SK-N-SH treated with all-trans-retinoic acid at 6 μM for 48 hours (cell line): ENCODE data around the gene MVD.

Experiments used
- ATAC-seq: fragments of 200-7000 bp; cut with Tn5 transposase; 3 replicates; pipeline ENCODE4 v1.9.1; 2020; ENCODE audit warnings: mild to moderate bottlenecking, moderate library complexity
- ARNTL ChIP-seq: fragments of 450-650 bp; formaldehyde crosslinking; IDR thresholded peaks from 2 replicates; pipeline ENCODE4 v1.5.0; 2020; ENCODE audit warnings: low read depth, mild to moderate bottlenecking, moderate library complexity, borderline replicate concordance
- BACH2 ChIP-seq: fragments of 250-450 bp; sonication (Bioruptor Pico); IDR thresholded peaks from 2 replicates; pipeline ENCODE4 v1.9.0; 2021; ENCODE audit warnings: mild to moderate bottlenecking, borderline replicate concordance
- CSDC2 ChIP-seq: fragments of 250-450 bp; sonication (Bioruptor Pico); IDR thresholded peaks from 2 replicates; pipeline ENCODE4 v1.5.0; 2020; ENCODE audit warnings: mild to moderate bottlenecking, moderate library complexity
- ESRRG ChIP-seq: fragments of 250-450 bp; sonication (Bioruptor Pico); IDR thresholded peaks from 2 replicates; pipeline ENCODE4 v1.6.1; 2021; ENCODE audit warnings: mild to moderate bottlenecking
- GLIS3 ChIP-seq: fragments of 250-450 bp; sonication (Bioruptor Pico); IDR thresholded peaks from 2 replicates; pipeline ENCODE4 v1.5.0; 2020; ENCODE audit warnings: mild to moderate bottlenecking, moderate library complexity
- ISL1 ChIP-seq: fragments of 250-450 bp; sonication (Bioruptor Pico); IDR thresholded peaks from 2 replicates; pipeline ENCODE4 v2.1.2; 2022; ENCODE audit warnings: mild to moderate bottlenecking, moderate library complexity
- OSR1 ChIP-seq: fragments of 250-450 bp; sonication (Bioruptor Pico); IDR thresholded peaks from 2 replicates; pipeline ENCODE4 v1.8.0; 2022; ENCODE audit warnings: moderate library complexity, mild to moderate bottlenecking, inconsistent platforms
- PPARA ChIP-seq: fragments of 250-450 bp; sonication (Bioruptor Pico); IDR thresholded peaks from 2 replicates; pipeline ENCODE4 v1.5.0; 2020; ENCODE audit warnings: mild to moderate bottlenecking, borderline replicate concordance
- RARB ChIP-seq: fragments of 250-450 bp; sonication (Bioruptor Pico); IDR thresholded peaks from 2 replicates; pipeline ENCODE4 v1.8.0; 2021; ENCODE audit warnings: mild to moderate bottlenecking, moderate library complexity
- SNAI2 ChIP-seq: fragments of 250-450 bp; sonication (Bioruptor Pico); IDR thresholded peaks from 2 replicates; pipeline ENCODE4 v1.5.0; 2020; ENCODE audit warnings: mild to moderate bottlenecking, moderate library complexity
- TCF4 ChIP-seq: fragments of 250-450 bp; sonication (Bioruptor Pico); IDR thresholded peaks from 2 replicates; pipeline ENCODE4 v1.8.0; 2021; ENCODE audit warnings: mild to moderate bottlenecking, moderate library complexity, borderline replicate concordance
- TOX ChIP-seq: fragments of 250-450 bp; sonication (Bioruptor Pico); IDR thresholded peaks from 2 replicates; pipeline ENCODE4 v1.8.0; 2021; ENCODE audit warnings: mild to moderate bottlenecking, moderate library complexity, borderline replicate concordance
- ZC3H10 ChIP-seq: fragments of 250-450 bp; sonication (Bioruptor Pico); IDR thresholded peaks from 2 replicates; pipeline ENCODE4 v1.5.1; 2021; ENCODE audit warnings: mild to moderate bottlenecking, moderate library complexity
- ZFP30 ChIP-seq: fragments of 450-650 bp; formaldehyde crosslinking; IDR thresholded peaks from 2 replicates; pipeline ENCODE4 v1.5.0; 2022; ENCODE audit warnings: mild to moderate bottlenecking, moderate library complexity
- ZNF565 ChIP-seq: fragments of 450-650 bp; formaldehyde crosslinking; conservative IDR thresholded peaks from 2 replicates; pipeline ENCODE4 v1.5.0; 2020; ENCODE audit warnings: low read depth, mild to moderate bottlenecking, moderate library complexity
- ZNF70 ChIP-seq: fragments of 450-650 bp; formaldehyde crosslinking; IDR thresholded peaks from 2 replicates; pipeline ENCODE4 v1.5.0; 2020; ENCODE audit warnings: mild to moderate bottlenecking, moderate library complexity
- ZNF8 ChIP-seq: fragments of 450-650 bp; formaldehyde crosslinking; IDR thresholded peaks from 2 replicates; pipeline ENCODE4 v1.5.0; 2020; ENCODE audit warnings: mild to moderate bottlenecking, moderate library complexity
- TF ChIP-seq, protein P1 (sequence below): fragments of 250-450 bp; sonication (Bioruptor Pico); IDR thresholded peaks from 2 replicates; pipeline ENCODE4 v1.8.0; 2020; ENCODE audit warnings: mild to moderate bottlenecking, moderate library complexity, borderline replicate concordance
- TF ChIP-seq, protein P2 (sequence below): fragments of 250-450 bp; sonication (Bioruptor Pico); IDR thresholded peaks from 2 replicates; pipeline ENCODE4 v1.5.0; 2020; ENCODE audit warnings: mild to moderate bottlenecking, moderate library complexity
- TF ChIP-seq, protein P3 (sequence below): fragments of 250-450 bp; sonication (Bioruptor Pico); IDR thresholded peaks from 2 replicates; pipeline ENCODE4 v1.8.0; 2021; ENCODE audit warnings: low read depth, mild to moderate bottlenecking, moderate library complexity, borderline replicate concordance
- TF ChIP-seq, protein P4 (sequence below): fragments of 250-450 bp; sonication (Bioruptor Pico); IDR thresholded peaks from 2 replicates; pipeline ENCODE4 v1.5.1; 2021; ENCODE audit warnings: mild to moderate bottlenecking, moderate library complexity

MVD gene

DNA sequence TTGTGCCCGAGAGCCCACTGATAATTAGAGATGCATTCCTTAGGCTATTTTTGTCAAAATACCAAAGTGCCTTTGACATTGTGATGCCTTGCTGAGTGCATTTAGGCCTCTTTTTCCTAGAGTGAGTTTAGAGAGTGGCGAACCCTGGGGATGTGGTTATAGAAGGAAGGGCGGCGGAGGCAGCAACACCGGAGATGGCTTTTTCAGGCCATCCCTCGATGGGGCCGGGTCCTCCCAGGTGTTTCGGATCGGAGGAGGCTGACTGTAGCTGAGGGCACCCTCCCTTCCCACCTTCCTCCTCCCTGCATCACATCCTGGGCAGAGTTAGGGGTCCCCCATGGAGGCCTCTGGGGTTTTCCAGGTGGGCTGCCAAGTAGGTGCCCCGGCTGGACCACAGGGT, 30.0 kb upstream of the MVD start:
- ATAC-seq, result no peak
- TF ChIP-seq ZNF8 (CRISPR knock-in tag) (no peak), RARB (CRISPR knock-in tag) (no peak), TOX (no peak), ZNF565 (CRISPR knock-in tag) (no peak), GLIS3 (CRISPR knock-in tag) (no peak), CSDC2 (CRISPR knock-in tag) (no peak), ZFP30 (CRISPR knock-in tag) (no peak), OSR1 (CRISPR knock-in tag) (no peak)
- TF ChIP-seq, protein P1, sequence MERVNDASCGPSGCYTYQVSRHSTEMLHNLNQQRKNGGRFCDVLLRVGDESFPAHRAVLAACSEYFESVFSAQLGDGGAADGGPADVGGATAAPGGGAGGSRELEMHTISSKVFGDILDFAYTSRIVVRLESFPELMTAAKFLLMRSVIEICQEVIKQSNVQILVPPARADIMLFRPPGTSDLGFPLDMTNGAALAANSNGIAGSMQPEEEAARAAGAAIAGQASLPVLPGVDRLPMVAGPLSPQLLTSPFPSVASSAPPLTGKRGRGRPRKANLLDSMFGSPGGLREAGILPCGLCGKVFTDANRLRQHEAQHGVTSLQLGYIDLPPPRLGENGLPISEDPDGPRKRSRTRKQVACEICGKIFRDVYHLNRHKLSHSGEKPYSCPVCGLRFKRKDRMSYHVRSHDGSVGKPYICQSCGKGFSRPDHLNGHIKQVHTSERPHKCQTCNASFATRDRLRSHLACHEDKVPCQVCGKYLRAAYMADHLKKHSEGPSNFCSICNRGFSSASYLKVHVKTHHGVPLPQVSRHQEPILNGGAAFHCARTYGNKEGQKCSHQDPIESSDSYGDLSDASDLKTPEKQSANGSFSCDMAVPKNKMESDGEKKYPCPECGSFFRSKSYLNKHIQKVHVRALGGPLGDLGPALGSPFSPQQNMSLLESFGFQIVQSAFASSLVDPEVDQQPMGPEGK (CRISPR knock-in tag), result no peak
- TF ChIP-seq, protein P2, sequence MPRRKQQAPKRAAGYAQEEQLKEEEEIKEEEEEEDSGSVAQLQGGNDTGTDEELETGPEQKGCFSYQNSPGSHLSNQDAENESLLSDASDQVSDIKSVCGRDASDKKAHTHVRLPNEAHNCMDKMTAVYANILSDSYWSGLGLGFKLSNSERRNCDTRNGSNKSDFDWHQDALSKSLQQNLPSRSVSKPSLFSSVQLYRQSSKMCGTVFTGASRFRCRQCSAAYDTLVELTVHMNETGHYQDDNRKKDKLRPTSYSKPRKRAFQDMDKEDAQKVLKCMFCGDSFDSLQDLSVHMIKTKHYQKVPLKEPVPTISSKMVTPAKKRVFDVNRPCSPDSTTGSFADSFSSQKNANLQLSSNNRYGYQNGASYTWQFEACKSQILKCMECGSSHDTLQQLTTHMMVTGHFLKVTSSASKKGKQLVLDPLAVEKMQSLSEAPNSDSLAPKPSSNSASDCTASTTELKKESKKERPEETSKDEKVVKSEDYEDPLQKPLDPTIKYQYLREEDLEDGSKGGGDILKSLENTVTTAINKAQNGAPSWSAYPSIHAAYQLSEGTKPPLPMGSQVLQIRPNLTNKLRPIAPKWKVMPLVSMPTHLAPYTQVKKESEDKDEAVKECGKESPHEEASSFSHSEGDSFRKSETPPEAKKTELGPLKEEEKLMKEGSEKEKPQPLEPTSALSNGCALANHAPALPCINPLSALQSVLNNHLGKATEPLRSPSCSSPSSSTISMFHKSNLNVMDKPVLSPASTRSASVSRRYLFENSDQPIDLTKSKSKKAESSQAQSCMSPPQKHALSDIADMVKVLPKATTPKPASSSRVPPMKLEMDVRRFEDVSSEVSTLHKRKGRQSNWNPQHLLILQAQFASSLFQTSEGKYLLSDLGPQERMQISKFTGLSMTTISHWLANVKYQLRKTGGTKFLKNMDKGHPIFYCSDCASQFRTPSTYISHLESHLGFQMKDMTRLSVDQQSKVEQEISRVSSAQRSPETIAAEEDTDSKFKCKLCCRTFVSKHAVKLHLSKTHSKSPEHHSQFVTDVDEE, result no peak

DNA sequence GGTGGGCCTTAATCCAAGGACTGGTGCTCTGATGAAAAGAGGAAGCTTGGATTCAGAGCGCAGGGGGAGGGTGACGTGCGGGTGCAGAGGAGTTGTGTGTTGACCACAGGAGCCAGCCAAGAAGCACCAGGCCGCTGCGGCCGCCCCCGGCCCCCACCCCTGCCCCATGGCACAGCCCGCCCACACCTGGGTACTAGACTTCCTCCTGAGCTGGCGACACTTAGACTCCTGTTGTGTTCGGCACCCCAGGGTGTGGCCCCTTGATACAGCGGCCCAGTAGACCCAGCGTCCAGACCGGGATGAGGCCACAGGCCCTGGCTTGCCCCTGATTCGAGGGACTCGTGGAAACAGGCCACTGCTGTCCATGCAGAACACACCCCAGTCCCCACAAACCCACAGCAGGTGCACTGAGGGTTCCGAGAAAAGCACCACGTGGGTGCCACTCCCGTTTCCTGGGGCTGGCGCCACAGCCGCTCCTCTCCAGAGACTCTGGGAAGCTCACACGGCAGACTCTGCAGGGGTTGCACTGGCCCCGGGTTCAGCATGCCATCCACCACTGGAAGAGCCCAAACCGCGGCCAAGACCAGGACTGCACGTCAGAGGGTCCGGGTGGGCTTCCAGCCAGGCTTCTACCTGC, 29.2 kb upstream of the MVD start:
- ATAC-seq, result no peak
- TF ChIP-seq RARB (CRISPR knock-in tag) (no peak), GLIS3 (CRISPR knock-in tag) (no peak), ZNF8 (CRISPR knock-in tag) (no peak), CSDC2 (CRISPR knock-in tag) (no peak), ISL1 (CRISPR knock-in tag) (no peak), BACH2 (CRISPR knock-in tag) (no peak), TCF4 (CRISPR knock-in tag) (no peak), ARNTL (no peak), SNAI2 (CRISPR knock-in tag) (no peak), ESRRG (CRISPR knock-in tag) (no peak)
- TF ChIP-seq, protein P3, sequence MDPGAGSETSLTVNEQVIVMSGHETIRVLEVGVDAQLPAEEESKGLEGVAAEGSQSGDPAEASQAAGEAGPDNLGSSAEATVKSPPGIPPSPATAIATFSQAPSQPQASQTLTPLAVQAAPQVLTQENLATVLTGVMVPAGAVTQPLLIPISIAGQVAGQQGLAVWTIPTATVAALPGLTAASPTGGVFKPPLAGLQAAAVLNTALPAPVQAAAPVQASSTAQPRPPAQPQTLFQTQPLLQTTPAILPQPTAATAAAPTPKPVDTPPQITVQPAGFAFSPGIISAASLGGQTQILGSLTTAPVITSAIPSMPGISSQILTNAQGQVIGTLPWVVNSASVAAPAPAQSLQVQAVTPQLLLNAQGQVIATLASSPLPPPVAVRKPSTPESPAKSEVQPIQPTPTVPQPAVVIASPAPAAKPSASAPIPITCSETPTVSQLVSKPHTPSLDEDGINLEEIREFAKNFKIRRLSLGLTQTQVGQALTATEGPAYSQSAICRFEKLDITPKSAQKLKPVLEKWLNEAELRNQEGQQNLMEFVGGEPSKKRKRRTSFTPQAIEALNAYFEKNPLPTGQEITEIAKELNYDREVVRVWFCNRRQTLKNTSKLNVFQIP (CRISPR knock-in tag), result no peak
- TF ChIP-seq, protein P1 (CRISPR knock-in tag), result no peak
- TF ChIP-seq, protein P4, sequence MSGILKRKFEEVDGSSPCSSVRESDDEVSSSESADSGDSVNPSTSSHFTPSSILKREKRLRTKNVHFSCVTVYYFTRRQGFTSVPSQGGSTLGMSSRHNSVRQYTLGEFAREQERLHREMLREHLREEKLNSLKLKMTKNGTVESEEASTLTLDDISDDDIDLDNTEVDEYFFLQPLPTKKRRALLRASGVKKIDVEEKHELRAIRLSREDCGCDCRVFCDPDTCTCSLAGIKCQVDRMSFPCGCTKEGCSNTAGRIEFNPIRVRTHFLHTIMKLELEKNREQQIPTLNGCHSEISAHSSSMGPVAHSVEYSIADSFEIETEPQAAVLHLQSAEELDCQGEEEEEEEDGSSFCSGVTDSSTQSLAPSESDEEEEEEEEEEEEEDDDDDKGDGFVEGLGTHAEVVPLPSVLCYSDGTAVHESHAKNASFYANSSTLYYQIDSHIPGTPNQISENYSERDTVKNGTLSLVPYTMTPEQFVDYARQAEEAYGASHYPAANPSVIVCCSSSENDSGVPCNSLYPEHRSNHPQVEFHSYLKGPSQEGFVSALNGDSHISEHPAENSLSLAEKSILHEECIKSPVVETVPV (CRISPR knock-in tag), result no peak
- TF ChIP-seq, all 23 proteins: peak for 0

DNA sequence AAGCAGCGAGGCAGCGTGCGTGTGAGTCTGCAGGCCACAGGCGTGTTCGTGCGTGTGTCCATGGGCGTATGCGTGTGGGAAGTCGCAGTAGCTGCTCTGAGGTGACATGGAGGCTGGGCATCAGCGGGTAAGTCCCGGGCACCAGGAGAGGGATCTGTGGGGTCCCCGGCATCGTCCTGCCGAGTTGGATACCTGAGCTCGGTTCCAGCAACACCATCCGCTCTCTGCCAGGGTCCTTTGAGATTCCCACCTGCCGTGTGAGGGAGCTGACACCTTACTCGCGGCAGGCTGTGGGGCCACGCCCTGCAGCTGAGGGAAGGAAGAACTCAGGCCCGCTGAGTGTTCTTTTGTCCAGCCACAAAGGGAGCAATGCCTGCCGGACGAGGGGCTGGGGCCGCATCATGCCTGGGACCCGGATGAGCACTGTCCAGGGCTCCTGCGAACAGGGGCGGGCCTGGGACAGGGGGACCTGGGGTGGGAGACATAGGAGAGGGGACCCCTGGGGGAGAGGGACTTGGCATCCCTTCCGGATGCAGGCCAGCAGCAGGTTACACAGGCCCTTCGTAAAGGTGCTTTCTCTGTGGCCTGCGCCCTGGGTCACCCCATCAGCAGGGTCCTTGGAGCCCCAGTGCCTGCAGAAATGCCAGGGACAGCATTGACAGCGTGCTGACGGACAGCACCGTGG, 28.4 kb upstream of the MVD start:
- no peak for ATAC-seq
- TF ChIP-seq PPARA (CRISPR knock-in tag) (no peak), ZC3H10 (CRISPR knock-in tag) (no peak), RARB (CRISPR knock-in tag) (no peak), GLIS3 (CRISPR knock-in tag) (no peak), ZNF70 (CRISPR knock-in tag) (no peak)
- TF ChIP-seq, protein P2, result no peak
- TF ChIP-seq, protein P3 (CRISPR knock-in tag), result no peak
